SJSA1 (cell line): Measurements from ENCODE around the gene GANAB. TPM values are rescaled to one million over a fixed set of nuclear protein-coding genes. Genes with fewer than 3 reads are reported as not detected.
"Not testable (repeated sequence)": the region's sequence is repeated elsewhere in the genome, so short reads cannot be mapped to it uniquely, and the experiment has no call there.

Source experiments
- DNase-seq, 2 experiments: peaks; one replicate each; pipeline ENCODE4 v3.0.0-alpha.2; 2015 to 2020; ENCODE audit warnings: low spot score in 2 of 2, low read depth in 1 of 2
- H3K27ac ChIP-seq: fragments of 250-450 bp; sonication (Bioruptor Pico); 2 replicates; pipeline ENCODE4 v1.5.1; 2020; ENCODE audit warnings: mild to moderate bottlenecking, moderate library complexity
- H3K27me3 ChIP-seq: fragments of 250-450 bp; sonication (Bioruptor Pico); replicated peaks from 2 replicates; pipeline ENCODE4 v1.5.1; 2020; ENCODE audit warnings: mild to moderate bottlenecking, moderate library complexity
- H3K36me3 ChIP-seq: fragments of 250-450 bp; sonication (Bioruptor Pico); 2 replicates; pipeline ENCODE4 v1.5.1; 2020; ENCODE audit warnings: mild to moderate bottlenecking
- H3K4me1 ChIP-seq: fragments of 250-450 bp; sonication (Bioruptor Pico); replicated peaks from 2 replicates; pipeline ENCODE4 v1.6.1; 2021; ENCODE audit warnings: mild to moderate bottlenecking
- H3K4me3 ChIP-seq: fragments of 250-450 bp; sonication (Bioruptor Pico); 2 replicates; pipeline ENCODE4 v1.5.1; 2020; ENCODE audit warnings: mild to moderate bottlenecking
- H3K9me3 ChIP-seq: fragments of 250-450 bp; sonication (Bioruptor Pico); replicated peaks from 2 replicates; pipeline ENCODE4 v1.5.1; 2020; ENCODE audit warnings: mild to moderate bottlenecking
- total RNA-seq: library from RNA; depleted of rRNA; stranded (reverse); fragments of >200 nt; shearing (Covaris generic); gene quantifications from 2 replicates; pipeline ENCODE4 v1.2.3, GENCODE V29; 2014

The GANAB gene
- total RNA-seq, 1 experiment from 2014 or later, result 500 TPM

DNA sequence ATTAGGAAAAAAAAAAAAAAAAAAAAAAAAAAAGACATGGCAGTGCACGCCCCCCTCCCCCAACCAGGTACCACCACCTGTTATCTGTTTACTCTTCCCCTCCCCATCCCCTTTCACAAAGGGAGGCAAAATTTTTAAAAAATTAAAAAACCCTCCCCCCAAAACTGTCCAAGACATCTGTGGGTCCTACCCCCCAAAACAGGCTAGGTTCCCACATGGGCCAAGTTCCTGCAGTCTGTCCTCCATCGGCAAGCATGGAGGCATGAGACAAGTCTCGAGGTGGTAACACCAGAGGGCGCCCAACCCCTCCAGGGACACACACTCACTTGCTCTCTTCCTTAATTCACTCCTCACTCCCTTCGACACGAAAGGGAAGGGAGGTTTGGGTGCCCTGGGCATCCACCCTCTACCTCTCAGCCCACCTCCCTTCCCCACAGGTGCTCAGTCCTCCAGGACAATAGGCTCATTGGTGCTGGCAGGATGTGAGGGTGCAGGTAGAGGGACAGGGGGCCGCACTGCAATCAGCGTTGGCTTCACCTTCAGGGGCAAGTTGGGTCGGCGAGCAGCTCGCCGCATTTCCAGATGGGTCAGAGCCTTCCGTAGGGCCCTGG lies 52.9 kb downstream of the GANAB start:
- Histone ChIP-seq H3K27me3 (no peaks in the 10 kb centered on the region), H3K4me3 (no peak overlapping the region), H3K36me3 (peaks cover 73% of the 10 kb centered on the region), H3K4me1 (peaks cover 29% of the 10 kb centered on the region), H3K9me3 (no peaks in the 10 kb centered on the region), H3K27ac (no peak overlapping the region)
- peak; percentile 61 to 89 for DNase-seq

DNA sequence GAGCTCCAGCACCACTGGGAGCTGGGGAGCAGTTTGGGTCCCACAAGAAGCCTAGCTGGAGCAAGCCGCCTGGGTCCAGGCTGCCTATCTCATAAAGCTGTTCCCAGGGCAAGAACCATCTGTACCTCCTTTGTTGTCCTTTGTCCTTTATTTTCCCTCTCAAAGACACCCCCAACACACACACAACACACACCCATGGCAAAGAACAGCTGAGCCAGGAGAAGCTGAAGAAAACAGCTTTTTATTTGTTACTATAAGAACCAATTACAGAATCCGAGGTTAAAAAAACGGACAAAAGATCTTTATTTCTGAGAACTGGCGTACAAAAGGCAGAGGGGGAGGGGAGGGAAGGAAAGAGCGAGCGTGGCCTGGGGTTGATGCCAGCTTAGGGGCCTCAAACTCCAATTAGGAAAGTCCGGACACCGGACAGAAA lies 53.4 kb downstream of the GANAB start:
- no peak overlapping the region for H3K27ac ChIP-seq
- H3K36me3 ChIP-seq, result peaks cover 71% of the 10 kb centered on the region
- DNase-seq, result no peak
- H3K27me3 ChIP-seq, result no peaks in the 10 kb centered on the region
- peaks cover 30% of the 10 kb centered on the region for H3K4me1 ChIP-seq
- H3K9me3 ChIP-seq, result no peaks in the 10 kb centered on the region
- H3K4me3 ChIP-seq, result no peak overlapping the region

DNA sequence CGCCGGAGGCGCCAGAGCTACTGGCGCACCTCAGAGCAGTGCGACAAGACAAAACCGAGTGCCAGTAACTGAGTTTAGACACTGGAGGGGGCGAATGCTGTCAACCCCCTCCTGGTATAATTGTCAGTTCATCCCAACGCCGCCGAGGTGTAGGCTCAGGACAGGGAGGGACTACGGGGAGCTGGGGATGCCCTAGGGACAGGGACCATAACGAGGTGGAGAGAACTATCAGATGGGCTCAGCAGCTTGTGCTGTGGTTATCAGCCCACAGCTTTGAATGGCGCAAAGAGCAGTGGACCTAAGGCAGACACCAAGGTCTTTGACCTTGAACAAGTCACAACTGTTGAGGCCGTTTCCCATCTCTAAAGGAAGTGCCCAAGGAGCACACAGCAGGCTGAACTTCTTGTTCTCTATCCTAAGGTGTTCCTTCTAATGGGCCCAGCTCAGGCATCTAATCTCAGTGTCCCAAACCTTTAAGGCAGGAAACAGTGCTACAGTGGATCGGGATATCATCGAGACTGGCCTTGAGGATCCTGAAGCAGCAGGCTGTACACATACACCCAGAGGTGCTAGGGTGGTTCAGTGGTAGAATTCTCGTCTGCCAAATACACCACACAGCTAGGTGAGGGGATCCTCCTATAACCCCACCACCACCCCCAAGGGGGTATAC lies 54.1 kb downstream of the GANAB start:
- H3K27ac ChIP-seq, result peak overlapping the region; percentile 16
- DNase-seq, result no peak
- H3K36me3 ChIP-seq, result peaks cover 71% of the 10 kb centered on the region
- peak overlapping the region; percentile 60 for H3K4me3 ChIP-seq
- H3K9me3 ChIP-seq, result no peaks in the 10 kb centered on the region
- no peaks in the 10 kb centered on the region for H3K27me3 ChIP-seq
- H3K4me1 ChIP-seq, result peaks cover 36% of the 10 kb centered on the region

DNA sequence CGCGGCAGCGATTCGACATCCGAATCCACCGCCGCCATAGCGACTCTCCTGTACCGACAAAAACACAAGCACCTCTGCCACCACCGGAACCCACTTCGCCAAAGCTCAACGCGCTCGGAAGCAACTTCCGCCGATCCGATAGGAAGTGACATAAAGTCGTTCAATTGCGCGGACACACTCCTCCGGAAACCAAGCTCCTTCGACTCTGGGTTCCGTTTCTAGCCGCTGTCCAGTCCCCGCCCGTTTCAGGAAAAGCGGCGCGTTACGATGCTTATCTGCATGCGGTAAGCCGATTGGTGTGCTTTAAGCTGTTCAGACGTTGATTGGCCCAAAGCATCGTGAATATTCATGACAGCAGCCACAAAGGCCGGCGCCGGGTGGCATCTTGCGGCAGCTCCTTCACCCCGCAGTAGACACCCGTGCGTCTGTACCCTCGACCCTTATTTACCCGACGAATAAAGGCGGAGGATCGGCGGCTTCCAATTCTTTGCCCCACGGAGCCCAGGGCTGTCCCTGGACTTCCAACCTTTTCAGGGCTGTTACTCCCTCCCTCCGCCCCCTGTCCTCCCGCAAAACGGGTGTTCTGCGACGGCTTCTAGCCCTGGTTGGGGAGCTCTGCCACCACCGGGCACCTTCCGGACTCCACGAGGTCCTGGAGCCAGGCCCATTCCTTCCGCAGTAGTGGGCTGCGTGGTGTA lies 54.8 kb downstream of the GANAB start, which contains the start of gene TUT1:
TSS of gene TUT1 (minus strand) at position 76 of the 698 bp plus-strand sequence. CDS start at position 38, 38 bp downstream.
- peak; percentile 98 to 99 for DNase-seq

DNA sequence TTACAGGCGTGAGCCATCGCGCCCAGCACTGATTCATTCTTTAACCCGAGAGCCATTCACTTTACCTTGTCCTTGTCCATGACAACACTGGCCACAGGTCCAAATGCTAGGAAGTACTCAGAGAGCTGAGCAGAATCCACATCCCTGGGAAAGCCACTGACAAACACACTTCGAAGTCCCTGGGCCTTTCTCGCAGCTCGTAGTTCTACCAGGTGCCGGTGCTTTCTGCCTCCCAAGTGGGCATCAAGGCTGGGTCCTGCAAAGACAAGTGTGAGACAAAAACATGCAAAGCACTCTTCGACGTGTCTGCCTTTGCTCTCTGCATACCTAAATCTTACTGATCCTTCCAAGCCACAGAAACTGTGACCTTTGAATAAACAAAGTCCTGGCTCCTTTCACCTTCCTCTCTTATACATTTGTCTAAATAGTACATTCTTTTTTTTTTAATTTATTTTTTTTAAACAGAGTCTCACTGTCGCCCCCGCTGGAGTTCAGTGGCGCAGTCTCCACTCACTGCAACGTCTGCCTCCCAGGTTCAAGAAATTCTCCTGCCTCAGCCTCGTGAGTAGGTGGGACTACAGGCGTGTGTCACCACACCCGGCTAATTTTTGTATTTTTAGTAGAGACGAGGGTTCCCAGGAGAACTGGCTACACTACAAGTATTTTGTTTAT lies 57.3 kb downstream of the GANAB start:
- no peak overlapping the region for H3K27ac ChIP-seq
- H3K36me3 ChIP-seq, result peaks cover 61% of the 10 kb centered on the region
- no peak overlapping the region for H3K4me3 ChIP-seq
- H3K27me3 ChIP-seq, result no peaks in the 10 kb centered on the region
- no peaks in the 10 kb centered on the region for H3K9me3 ChIP-seq
- DNase-seq, result peak in 1 of 2 experiments; percentile 34
- peaks cover 36% of the 10 kb centered on the region for H3K4me1 ChIP-seq

More for the DNA sequence above, 54.8 kb downstream of the GANAB start, which contains the start of gene TUT1:
- H3K4me1 ChIP-seq, result peaks cover 36% of the 10 kb centered on the region
- peak within 1 kb of the TSS; percentile 60 for H3K4me3 ChIP-seq
- H3K9me3 ChIP-seq, result no peaks in the 10 kb centered on the region
- peak within 1 kb of the TSS; percentile 50 for H3K27ac ChIP-seq
- no peaks in the 10 kb centered on the region for H3K27me3 ChIP-seq
- H3K36me3 ChIP-seq, result peaks cover 68% of the 10 kb centered on the region

DNA sequence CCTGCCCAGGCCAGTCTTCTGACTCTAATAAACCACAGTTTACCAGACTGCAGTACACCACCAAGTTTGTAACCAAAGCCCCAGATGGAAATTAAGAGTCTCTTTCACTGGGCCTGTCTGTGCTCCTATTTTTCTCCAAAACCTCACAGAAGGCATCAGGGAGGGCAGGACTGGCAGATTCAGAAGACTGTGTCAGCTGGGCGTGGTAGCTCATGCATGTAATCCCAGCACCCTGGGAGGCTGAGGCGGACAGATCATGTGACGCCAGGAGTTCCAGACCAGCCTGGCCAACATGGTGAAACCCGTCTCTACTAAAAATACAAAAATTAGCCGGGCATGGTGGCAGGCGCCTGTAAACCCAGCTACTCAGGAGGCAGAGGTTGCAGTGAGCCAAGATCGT lies 61.1 kb downstream of the GANAB start:
- not testable (repeated sequence) for H3K27me3 ChIP-seq, DNase-seq, H3K9me3 ChIP-seq, H3K4me3 ChIP-seq, H3K27ac ChIP-seq
- Histone ChIP-seq H3K4me1 (peaks cover 23% of the 10 kb centered on the region), H3K36me3 (peaks cover 66% of the 10 kb centered on the region)

DNA sequence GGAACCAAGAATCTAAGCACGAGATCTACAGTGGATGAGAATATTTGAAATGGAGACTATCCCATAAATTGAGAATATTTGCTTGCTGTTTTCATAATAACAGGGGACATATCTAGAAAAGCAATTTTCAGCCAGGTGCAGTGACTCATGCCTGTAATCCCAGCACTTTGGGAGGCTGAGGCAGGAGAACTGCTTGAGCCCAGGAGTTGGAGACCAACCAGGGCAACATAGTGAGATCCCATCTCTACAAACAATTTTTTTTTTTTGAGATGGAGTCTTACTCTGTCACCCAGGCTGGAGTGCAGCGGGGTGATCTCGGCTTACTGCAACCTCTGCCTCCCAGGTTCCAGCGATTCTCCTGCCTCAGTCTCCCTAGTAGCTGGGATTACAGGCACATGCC lies 64.7 kb downstream of the GANAB start:
- H3K27me3 ChIP-seq, H3K4me3 ChIP-seq, H3K9me3 ChIP-seq, H3K27ac ChIP-seq, DNase-seq, H3K4me1 ChIP-seq: not testable (repeated sequence)
- H3K36me3 ChIP-seq, result peaks cover 75% of the 10 kb centered on the region

DNA sequence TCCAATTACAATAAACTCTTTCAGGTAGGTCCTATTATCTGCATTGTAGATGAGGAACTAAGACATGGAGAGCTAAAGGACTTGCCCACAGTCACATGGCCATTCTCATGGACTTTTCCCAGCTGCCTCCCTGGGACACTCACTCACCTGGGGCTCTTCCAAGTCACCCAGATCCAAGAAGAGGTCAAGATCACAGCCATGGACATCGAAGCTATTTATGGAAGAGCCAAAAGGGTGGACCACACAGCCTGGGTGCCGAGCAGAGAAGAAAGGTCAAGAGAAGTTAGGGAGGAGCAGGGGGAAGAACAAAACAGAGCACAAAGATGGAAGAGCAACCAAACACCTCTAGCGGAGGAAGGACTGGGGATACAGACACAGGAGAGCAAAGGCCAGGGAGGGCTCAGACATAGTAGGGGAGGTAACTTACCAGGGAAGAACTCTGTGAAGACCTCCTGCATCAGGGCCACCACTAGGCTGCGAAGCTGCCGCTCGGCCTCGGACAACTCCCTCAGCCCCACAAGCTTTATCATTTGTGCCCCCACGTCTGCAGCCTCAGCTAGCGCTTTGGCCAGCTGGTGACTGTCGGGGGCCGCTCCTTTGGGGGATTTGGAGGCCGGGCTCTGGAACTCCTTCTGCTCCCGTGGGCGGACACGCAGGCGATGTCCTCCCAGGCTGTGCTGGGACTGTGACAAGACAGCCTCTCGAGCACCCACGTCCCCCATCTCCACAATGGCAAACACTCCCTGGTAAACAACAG lies 65.3 kb downstream of the GANAB start:
- Histone ChIP-seq H3K4me3 (no peak overlapping the region), H3K36me3 (peaks cover 75% of the 10 kb centered on the region), H3K27ac (no peak overlapping the region), H3K4me1 (no peaks in the 10 kb centered on the region), H3K9me3 (no peaks in the 10 kb centered on the region), H3K27me3 (no peaks in the 10 kb centered on the region)
- no peak for DNase-seq

DNA sequence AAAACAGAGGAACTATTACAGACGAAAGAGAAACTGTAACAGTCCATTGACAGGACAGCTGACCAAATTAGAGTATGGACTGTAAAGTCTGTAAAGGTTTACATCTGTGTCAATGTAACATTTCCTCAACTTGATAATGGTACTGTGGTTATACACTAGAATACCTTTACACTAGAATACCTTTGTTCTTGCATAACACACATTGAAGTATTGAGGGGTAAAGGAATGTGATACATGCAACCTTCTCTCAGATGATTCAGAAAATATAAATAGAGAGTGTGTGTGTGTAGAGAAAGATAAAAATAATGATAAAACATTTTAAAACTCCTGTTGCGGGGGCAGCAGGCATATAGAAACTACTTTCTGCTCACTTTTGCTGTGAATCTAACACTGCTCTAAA lies 67.2 kb downstream of the GANAB start:
- Histone ChIP-seq H3K27me3 (no peaks in the 10 kb centered on the region), H3K4me3 (no peak overlapping the region), H3K27ac (no peak overlapping the region), H3K9me3 (no peaks in the 10 kb centered on the region), H3K36me3 (peaks cover 78% of the 10 kb centered on the region), H3K4me1 (peaks cover 13% of the 10 kb centered on the region)
- no peak for DNase-seq

DNA sequence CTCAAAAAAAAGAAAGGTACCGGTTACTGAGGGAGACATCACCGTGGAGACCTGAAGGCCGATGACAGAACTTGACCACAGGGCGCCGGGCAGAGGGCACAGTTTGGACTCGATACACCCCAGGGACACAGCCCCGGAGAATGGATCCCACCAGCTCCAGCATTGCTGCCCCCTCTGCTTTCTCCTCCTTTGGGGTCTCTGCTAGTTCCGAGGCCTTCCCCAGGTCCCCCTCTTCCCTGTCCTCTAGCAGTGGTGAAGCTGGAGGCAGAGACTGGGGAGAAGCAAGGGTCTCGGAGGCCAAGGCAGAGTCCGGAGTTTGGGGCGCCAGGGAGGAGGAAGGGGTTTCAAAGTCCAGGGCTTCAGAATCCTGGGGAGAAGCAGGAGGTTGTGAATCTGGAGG lies 67.9 kb downstream of the GANAB start:
- Histone ChIP-seq H3K27me3 (no peaks in the 10 kb centered on the region), H3K27ac (no peak overlapping the region), H3K9me3 (no peaks in the 10 kb centered on the region), H3K36me3 (peaks cover 76% of the 10 kb centered on the region), H3K4me1 (peaks cover 14% of the 10 kb centered on the region), H3K4me3 (no peak overlapping the region)
- no peak for DNase-seq

DNA sequence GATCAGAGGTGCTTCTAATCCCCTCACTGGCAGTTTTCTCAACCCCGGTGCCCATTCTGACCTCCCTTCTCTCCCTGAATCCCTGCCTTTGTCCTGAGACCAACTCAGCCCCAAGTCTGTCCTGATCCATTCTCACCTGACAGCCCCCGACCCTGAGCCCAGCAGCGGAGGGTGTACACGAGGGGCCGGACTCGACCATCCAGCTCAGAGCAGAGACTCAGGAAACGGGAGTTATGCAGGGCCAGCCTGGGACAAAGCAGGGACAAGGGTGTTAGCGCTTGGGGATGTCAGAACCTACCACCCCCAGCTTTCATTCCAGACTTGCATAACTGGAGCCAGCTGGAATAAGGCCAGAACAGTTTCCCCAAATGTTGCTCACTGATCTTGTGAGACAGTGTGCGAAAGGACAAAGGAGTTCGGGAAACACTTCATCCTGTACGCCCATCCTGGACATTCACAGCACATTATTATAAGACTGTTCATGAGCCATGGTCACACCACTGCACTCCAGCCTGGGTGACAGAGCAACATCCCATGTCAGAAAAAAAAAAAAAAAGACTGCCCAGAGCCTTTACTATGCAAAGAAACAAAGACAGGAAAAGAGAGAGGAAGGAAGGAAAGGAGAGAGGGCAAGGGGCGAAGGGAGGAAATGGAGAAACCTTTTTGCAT lies 69.2 kb downstream of the GANAB start:
- H3K36me3 ChIP-seq, result peaks cover 80% of the 10 kb centered on the region
- H3K27ac ChIP-seq, result no peak overlapping the region
- no peaks in the 10 kb centered on the region for H3K9me3 ChIP-seq
- no peak overlapping the region for H3K4me3 ChIP-seq
- H3K4me1 ChIP-seq, result peaks cover 20% of the 10 kb centered on the region
- no peaks in the 10 kb centered on the region for H3K27me3 ChIP-seq
- no peak for DNase-seq

DNA sequence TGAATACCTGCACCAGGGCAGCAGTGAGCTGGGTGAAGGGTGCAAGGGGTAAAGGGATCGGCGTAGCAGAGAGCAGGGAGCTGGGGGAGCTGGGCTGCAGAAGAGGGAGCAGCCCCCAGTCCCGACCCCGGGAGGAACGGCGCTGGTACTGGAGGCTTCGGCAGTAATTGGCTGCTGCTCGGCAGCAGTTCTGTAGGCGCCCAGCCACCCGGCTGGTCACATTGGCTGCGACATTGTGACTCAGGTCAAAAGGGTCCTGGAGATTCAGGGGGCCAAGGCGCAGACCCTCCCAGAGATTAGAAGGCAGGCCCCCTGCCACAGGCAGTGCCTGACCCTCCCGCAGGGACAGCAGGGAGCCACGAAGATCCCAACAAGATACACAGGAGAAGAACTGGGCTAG lies 70.6 kb downstream of the GANAB start:
- H3K36me3 ChIP-seq, result peaks cover 80% of the 10 kb centered on the region
- no peak overlapping the region for H3K27ac ChIP-seq
- peaks cover 23% of the 10 kb centered on the region for H3K4me1 ChIP-seq
- no peaks in the 10 kb centered on the region for H3K27me3 ChIP-seq
- no peak for DNase-seq
- no peaks in the 10 kb centered on the region for H3K9me3 ChIP-seq
- no peak overlapping the region for H3K4me3 ChIP-seq

DNA sequence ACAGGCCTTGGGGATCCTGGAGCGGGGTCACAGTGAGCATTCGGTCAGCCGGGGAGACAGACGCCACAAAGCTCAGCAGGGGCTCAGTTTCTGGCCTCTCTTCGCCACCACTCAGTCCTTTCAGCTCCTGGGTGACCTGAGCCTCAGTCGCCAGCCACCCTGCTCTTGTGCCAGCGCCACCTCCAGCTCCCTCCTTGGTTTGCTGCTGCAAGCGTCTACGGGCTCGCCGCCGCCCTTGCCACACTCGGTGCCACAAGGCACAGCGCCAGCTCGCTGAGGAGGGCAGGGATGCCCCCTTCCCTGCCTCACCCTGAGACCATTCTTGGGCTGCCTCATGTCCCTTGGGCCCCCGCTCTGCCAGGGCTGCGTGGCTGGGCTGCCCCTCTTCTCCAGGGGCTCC lies 71.3 kb downstream of the GANAB start:
- Histone ChIP-seq H3K4me1 (peaks cover 23% of the 10 kb centered on the region), H3K27me3 (no peaks in the 10 kb centered on the region), H3K9me3 (no peaks in the 10 kb centered on the region), H3K36me3 (peaks cover 84% of the 10 kb centered on the region), H3K27ac (no peak overlapping the region), H3K4me3 (peak overlapping the region; percentile 67)
- no peak for DNase-seq
